Fibroblast of lung (primary cell): ENCODE measurements around the gene SUSD1. TPM values are rescaled to one million over a fixed set of nuclear protein-coding genes. Genes with fewer than 3 reads are reported as not detected.

ENCODE experiments used
- DNase-seq, 2 donors: peaks; one replicate each; pipeline versions ENCODE4 v3.0.0 to v3.0.0-alpha.2; 2010; ENCODE audit warnings: low read depth in 2 of 2
- H2AFZ ChIP-seq: 2 replicates; pipeline ENCODE4 v1.5.1; 2012; ENCODE audit warnings: low read length, control low read depth, inconsistent platforms
- H3K27ac ChIP-seq: 2 replicates; pipeline ENCODE4 v1.5.1; 2011; ENCODE audit warnings: low read length, control low read depth; ENCODE audit not compliant: insufficient read depth
- H3K27me3 ChIP-seq: 2 replicates; pipeline ENCODE4 v1.5.1; 2011; ENCODE audit warnings: mild to moderate bottlenecking, low read length; ENCODE audit not compliant: control insufficient read depth, insufficient read depth
- H3K36me3 ChIP-seq: 2 replicates; pipeline ENCODE4 v1.5.1; 2011; ENCODE audit warnings: low read length; ENCODE audit not compliant: control insufficient read depth, insufficient read depth
- H3K4me1 ChIP-seq: 2 replicates; pipeline ENCODE4 v1.5.1; 2011; ENCODE audit warnings: low read length; ENCODE audit not compliant: control insufficient read depth, insufficient read depth; ENCODE audit errors: extremely low read depth
- H3K4me2 ChIP-seq: 2 replicates; pipeline ENCODE4 v1.5.1; 2011; ENCODE audit warnings: low read length, control low read depth; ENCODE audit not compliant: insufficient read depth; ENCODE audit errors: extremely low read depth
- H3K4me3 ChIP-seq, 4 experiments: fragments of 200-600 bp in 1 of 4; sonication (generic) in 1 of 4; replicated peaks in 1 of 4; 2 replicates each; pipeline ENCODE4 v1.5.1; 2011 to 2016; ENCODE audit warnings: low read length in 4 of 4, low read depth in 3 of 4, mild to moderate bottlenecking in 3 of 4, control low read depth in 2 of 4, inconsistent platforms in 1 of 4, mixed read lengths in 1 of 4; ENCODE audit not compliant: insufficient read depth in 1 of 4; ENCODE audit errors: control extremely low read depth in 1 of 4
- H3K79me2 ChIP-seq: 2 replicates; pipeline ENCODE4 v1.5.1; 2012; ENCODE audit warnings: mild to moderate bottlenecking, low read length, inconsistent platforms; ENCODE audit not compliant: control insufficient read depth, insufficient read depth
- H3K9ac ChIP-seq: 2 replicates; pipeline ENCODE4 v1.5.1; 2011; ENCODE audit warnings: mild to moderate bottlenecking, low read length, control low read depth; ENCODE audit not compliant: insufficient read depth
- H3K9me3 ChIP-seq: 2 replicates; pipeline ENCODE4 v1.5.1; 2012; ENCODE audit warnings: low read depth, low read length; ENCODE audit not compliant: control insufficient read depth, insufficient read depth
- H4K20me1 ChIP-seq: 2 replicates; pipeline ENCODE4 v1.5.1; 2011; ENCODE audit warnings: low read length; ENCODE audit not compliant: control insufficient read depth, insufficient read depth; ENCODE audit errors: extremely low read depth
- CTCF ChIP-seq, 2 donors: IDR thresholded peaks in 1 of 2; conservative IDR thresholded peaks in 1 of 2; 1 replicate in 1 of 2; 2 replicates in 1 of 2; pipeline ENCODE4 v1.5.1; 2011 to 2012; ENCODE audit warnings: low read length in 2 of 2, control low read depth in 1 of 2, inconsistent platforms in 1 of 2, low read depth in 1 of 2, mild to moderate bottlenecking in 1 of 2
- EZH2 ChIP-seq: IDR thresholded peaks from 2 replicates; pipeline ENCODE4 v1.5.1; 2012; ENCODE audit warnings: low read length, control low read depth, mild to moderate bottlenecking; ENCODE audit errors: missing control alignments
- polyA plus RNA-seq, 2 donors: library from polyadenylated mRNA; depleted of rRNA in 1 of 2; stranded (reverse) in 1 of 2; unstranded in 1 of 2; fragments of >200 nt; gene quantifications; 2 replicates each; pipeline ENCODE4 v1.2.1, GENCODE V29; 2011 to 2012; ENCODE audit warnings: missing spikeins in 1 of 2
- total RNA-seq: library from RNA; depleted of rRNA; stranded (reverse); fragments of >200 nt; gene quantifications from 2 replicates; pipeline ENCODE4 v1.2.1, GENCODE V29; 2014

SUSD1 gene
- total and polyA plus RNA-seq, 2 donors (not counting 1 experiment from before 2014, with no cell fraction given) = 27.4 to 28.6 TPM

- TF ChIP-seq EZH2 (no peak), CTCF (conservative IDR thresholded peaks at IDR 0.05 in 1 of 2, IDR thresholded peaks at IDR 0.05 in 1 of 2; ENCODE audit: low read depth in 1 of 2, low read length in 2 of 2) (no peak)
- Histone ChIP-seq H2AFZ (no peak overlapping the region), H3K79me2 (no peaks in the 10 kb centered on the region), H4K20me1 (no peaks in the 10 kb centered on the region), H3K4me2 (no peak overlapping the region), H3K4me1 (peaks cover 3% of the 10 kb centered on the region), H3K27ac (no peak overlapping the region), H3K9me3 (no peaks in the 10 kb centered on the region), H3K27me3 (no peaks in the 10 kb centered on the region), H3K9ac (no peak overlapping the region), H3K4me3 (no peak overlapping the region), H3K36me3 (no peaks in the 10 kb centered on the region)
- DNase-seq = no peak
Measured at GRCh38 chr9:112017878-112018277, 157.2 kb downstream of the SUSD1 start.

GRCh38 chr9:112015736-112016135 is 159.4 kb downstream of the SUSD1 start:
- Histone ChIP-seq H3K79me2 (no peaks in the 10 kb centered on the region), H3K9me3 (no peaks in the 10 kb centered on the region), H3K27me3 (no peaks in the 10 kb centered on the region), H3K9ac (no peak overlapping the region), H3K4me2 (no peak overlapping the region), H3K36me3 (no peaks in the 10 kb centered on the region), H2AFZ (no peak overlapping the region), H3K4me1 (peaks cover 12% of the 10 kb centered on the region), H3K27ac (no peak overlapping the region), H4K20me1 (no peaks in the 10 kb centered on the region), H3K4me3 (no peak overlapping the region)
- no peak for DNase-seq
- no peak for TF ChIP-seq EZH2
- TF ChIP-seq CTCF (conservative IDR thresholded peaks at IDR 0.05 in 1 of 2, IDR thresholded peaks at IDR 0.05 in 1 of 2; ENCODE audit: low read depth in 1 of 2, low read length in 2 of 2) = no peak

- Histone ChIP-seq H3K79me2 (no peaks in the 10 kb centered on the region), H3K36me3 (no peaks in the 10 kb centered on the region), H3K9ac (no peak overlapping the region), H3K27me3 (no peaks in the 10 kb centered on the region), H3K9me3 (no peaks in the 10 kb centered on the region), H3K27ac (no peak overlapping the region), H3K4me2 (no peak overlapping the region), H3K4me3 (no peak overlapping the region), H4K20me1 (no peaks in the 10 kb centered on the region), H2AFZ (no peak overlapping the region), H3K4me1 (peaks cover 11% of the 10 kb centered on the region)
- TF ChIP-seq EZH2 = no peak
- TF ChIP-seq CTCF (conservative IDR thresholded peaks at IDR 0.05 in 1 of 2, IDR thresholded peaks at IDR 0.05 in 1 of 2; ENCODE audit: low read depth in 1 of 2, low read length in 2 of 2) = no peak
- DNase-seq = no peak
Measured at GRCh38 chr9:112015149-112015548, 159.9 kb downstream of the SUSD1 start.
